ENCODE data around the gene HAP1. TPM values are rescaled to one million over a fixed set of nuclear protein-coding genes. Genes with fewer than 3 reads are reported as not detected.

HAP1 gene, protein sequence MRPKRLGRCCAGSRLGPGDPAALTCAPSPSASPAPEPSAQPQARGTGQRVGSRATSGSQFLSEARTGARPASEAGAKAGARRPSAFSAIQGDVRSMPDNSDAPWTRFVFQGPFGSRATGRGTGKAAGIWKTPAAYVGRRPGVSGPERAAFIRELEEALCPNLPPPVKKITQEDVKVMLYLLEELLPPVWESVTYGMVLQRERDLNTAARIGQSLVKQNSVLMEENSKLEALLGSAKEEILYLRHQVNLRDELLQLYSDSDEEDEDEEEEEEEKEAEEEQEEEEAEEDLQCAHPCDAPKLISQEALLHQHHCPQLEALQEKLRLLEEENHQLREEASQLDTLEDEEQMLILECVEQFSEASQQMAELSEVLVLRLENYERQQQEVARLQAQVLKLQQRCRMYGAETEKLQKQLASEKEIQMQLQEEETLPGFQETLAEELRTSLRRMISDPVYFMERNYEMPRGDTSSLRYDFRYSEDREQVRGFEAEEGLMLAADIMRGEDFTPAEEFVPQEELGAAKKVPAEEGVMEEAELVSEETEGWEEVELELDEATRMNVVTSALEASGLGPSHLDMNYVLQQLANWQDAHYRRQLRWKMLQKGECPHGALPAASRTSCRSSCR
- total RNA-seq: under 0.01 TPM in 1 of 2 replicates, not detected in the other

DNA sequence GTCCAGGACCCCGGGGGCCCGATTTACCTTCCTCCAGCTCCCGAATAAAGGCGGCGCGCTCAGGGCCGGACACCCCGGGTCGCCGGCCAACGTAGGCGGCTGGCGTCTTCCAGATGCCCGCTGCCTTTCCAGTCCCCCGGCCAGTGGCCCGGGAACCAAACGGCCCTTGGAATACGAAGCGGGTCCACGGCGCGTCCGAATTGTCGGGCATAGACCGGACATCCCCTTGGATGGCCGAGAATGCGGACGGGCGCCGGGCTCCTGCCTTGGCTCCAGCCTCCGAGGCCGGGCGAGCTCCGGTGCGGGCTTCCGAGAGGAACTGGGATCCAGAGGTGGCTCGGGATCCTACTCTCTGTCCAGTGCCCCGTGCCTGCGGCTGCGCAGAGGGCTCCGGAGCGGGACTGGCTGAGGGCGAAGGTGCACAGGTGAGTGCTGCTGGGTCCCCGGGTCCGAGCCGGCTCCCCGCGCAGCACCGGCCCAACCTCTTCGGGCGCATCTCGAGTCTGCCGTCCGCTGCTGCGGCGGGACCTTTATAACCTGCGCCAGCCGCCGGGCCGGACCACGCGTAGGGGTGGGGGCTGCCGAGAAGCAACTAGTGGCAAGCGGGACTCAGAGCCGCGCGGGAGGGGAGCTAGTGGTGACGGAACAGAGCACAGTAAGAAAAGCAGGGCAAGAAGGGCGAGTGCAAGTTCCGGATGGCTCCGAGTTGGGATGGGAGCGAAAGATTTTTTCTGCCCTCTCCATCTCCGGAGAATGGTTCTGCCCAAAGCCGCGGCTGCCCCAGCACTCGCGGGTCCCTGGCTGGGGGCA, at the start of gene HAP1:
TSS of gene HAP1 (minus strand) at position 505 of the 810 bp plus-strand sequence. CDS start at position 496, 9 bp downstream.
- Histone ChIP-seq H3K4me1 (ENCODE audit: insufficient read depth, low read length) (peaks cover 7% of the 10 kb centered on the region), H3K27me3 (ENCODE audit: insufficient read depth, low read length) (peaks cover 64% of the 10 kb centered on the region)
- DNase-seq (ENCODE audit: insufficient read length, low spot score, missing footprints): peak; percentile 89

DNA sequence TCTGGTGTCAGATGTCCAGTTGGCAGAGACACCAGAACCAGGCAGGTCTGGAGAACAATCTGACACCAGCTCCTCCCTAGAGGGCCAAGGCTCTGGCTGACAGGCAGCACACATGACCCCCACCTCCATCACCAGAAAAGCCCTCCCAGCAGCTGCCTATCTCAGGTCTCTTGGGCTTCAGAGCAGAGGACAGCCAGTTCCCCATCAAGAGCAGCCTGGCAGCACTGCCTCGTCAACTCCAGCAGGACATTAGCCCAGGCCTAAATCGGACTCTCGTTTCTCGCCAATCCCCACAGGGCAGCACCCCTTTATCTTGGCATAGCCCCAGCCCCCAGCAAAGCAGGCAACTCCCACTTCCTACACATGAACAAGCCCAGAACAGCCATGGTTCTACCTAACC, 47.7 kb upstream of the HAP1 start:
- TF ChIP-seq, protein P1, sequence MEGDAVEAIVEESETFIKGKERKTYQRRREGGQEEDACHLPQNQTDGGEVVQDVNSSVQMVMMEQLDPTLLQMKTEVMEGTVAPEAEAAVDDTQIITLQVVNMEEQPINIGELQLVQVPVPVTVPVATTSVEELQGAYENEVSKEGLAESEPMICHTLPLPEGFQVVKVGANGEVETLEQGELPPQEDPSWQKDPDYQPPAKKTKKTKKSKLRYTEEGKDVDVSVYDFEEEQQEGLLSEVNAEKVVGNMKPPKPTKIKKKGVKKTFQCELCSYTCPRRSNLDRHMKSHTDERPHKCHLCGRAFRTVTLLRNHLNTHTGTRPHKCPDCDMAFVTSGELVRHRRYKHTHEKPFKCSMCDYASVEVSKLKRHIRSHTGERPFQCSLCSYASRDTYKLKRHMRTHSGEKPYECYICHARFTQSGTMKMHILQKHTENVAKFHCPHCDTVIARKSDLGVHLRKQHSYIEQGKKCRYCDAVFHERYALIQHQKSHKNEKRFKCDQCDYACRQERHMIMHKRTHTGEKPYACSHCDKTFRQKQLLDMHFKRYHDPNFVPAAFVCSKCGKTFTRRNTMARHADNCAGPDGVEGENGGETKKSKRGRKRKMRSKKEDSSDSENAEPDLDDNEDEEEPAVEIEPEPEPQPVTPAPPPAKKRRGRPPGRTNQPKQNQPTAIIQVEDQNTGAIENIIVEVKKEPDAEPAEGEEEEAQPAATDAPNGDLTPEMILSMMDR (IDR thresholded peaks at IDR 0.05; ENCODE audit: extremely low read depth, low read depth, low read length): no peak
- peaks cover 20% of the 10 kb centered on the region for H3K4me1 ChIP-seq (ENCODE audit: insufficient read depth, low read length)
- H3K36me3 ChIP-seq (ENCODE audit: insufficient read depth, low read length): no peaks in the 10 kb centered on the region
- no peaks in the 10 kb centered on the region for H3K79me2 ChIP-seq (ENCODE audit: insufficient read depth, low read length)
- H4K20me1 ChIP-seq (ENCODE audit: insufficient read depth, low read length): peaks cover 2% of the 10 kb centered on the region
- no peak overlapping the region for H2AFZ ChIP-seq (ENCODE audit: low read length)
- no peak overlapping the region for H3K27ac ChIP-seq (ENCODE audit: low read depth, low read length)
- no peak overlapping the region for H3K4me3 ChIP-seq (ENCODE audit: insufficient read depth, low read length)
- peaks cover 10% of the 10 kb centered on the region for H3K27me3 ChIP-seq (ENCODE audit: insufficient read depth, low read length)
- no peaks in the 10 kb centered on the region for H3K9me3 ChIP-seq (ENCODE audit: low read depth, low read length)
- no peak overlapping the region for H3K4me2 ChIP-seq (ENCODE audit: insufficient read depth, low read length)
- DNase-seq (ENCODE audit: insufficient read length, low spot score, missing footprints): peak; percentile 66

More for the DNA sequence above, at the start of gene HAP1:
- no peaks in the 10 kb centered on the region for H3K9me3 ChIP-seq (ENCODE audit: low read depth, low read length)
- TF ChIP-seq, protein P1 (IDR thresholded peaks at IDR 0.05; ENCODE audit: extremely low read depth, low read depth, low read length): no peak
- no peaks in the 10 kb centered on the region for H4K20me1 ChIP-seq (ENCODE audit: insufficient read depth, low read length)
- no peaks in the 10 kb centered on the region for H3K79me2 ChIP-seq (ENCODE audit: insufficient read depth, low read length)
- peak within 1 kb of the TSS; percentile 53 for H3K4me3 ChIP-seq (ENCODE audit: insufficient read depth, low read length)
- peak within 1 kb of the TSS; percentile 51 for H2AFZ ChIP-seq (ENCODE audit: low read length)
- no peaks in the 10 kb centered on the region for H3K36me3 ChIP-seq (ENCODE audit: insufficient read depth, low read length)
- peak within 1 kb of the TSS; percentile 59 for H3K4me2 ChIP-seq (ENCODE audit: insufficient read depth, low read length)
- H3K27ac ChIP-seq (ENCODE audit: low read depth, low read length): no peak within 1 kb of the TSS

DNA sequence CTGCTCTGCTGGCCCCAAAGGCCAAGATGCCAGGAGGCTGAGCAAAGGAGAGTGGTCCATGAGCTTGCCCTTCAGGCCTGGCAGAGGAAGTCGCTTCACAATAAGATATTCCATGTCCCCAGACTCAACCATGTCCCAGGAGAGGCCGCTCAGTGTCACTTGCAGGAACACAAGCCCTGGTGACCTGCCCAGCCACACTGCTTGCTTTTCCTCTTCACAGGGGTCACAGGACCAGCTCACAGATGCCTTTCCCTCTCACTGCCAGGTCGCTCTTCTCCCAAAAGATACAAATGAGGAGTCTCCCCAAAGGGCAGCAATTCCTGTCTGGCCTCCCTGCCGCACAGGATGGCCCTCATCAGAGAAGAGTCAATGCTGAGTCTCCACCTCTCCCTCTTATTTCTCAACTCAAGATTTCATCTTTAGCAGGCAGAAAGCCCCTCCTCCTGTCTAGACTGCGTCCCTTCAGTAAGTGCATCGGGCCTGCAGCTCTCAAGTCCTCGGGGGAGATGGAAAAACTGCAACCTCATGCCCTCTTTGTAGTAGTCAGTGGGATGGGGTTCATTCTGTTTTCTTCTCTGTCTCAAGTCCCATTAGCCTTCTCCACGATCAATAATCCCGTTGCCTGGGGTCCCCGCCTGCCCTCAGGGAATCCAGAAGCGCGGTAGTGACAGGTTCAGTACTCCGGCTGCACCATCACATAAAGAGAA, 47.1 kb upstream of the HAP1 start:
- Histone ChIP-seq H3K4me2 (ENCODE audit: insufficient read depth, low read length) (no peak overlapping the region), H3K36me3 (ENCODE audit: insufficient read depth, low read length) (no peaks in the 10 kb centered on the region), H3K27ac (ENCODE audit: low read depth, low read length) (no peak overlapping the region), H3K4me1 (ENCODE audit: insufficient read depth, low read length) (peaks cover 23% of the 10 kb centered on the region), H4K20me1 (ENCODE audit: insufficient read depth, low read length) (peaks cover 4% of the 10 kb centered on the region), H3K4me3 (ENCODE audit: insufficient read depth, low read length) (no peak overlapping the region), H3K27me3 (ENCODE audit: insufficient read depth, low read length) (peaks cover 10% of the 10 kb centered on the region), H3K9me3 (ENCODE audit: low read depth, low read length) (no peaks in the 10 kb centered on the region), H2AFZ (ENCODE audit: low read length) (no peak overlapping the region), H3K79me2 (ENCODE audit: insufficient read depth, low read length) (no peaks in the 10 kb centered on the region)
- TF ChIP-seq, protein P1 (IDR thresholded peaks at IDR 0.05; ENCODE audit: extremely low read depth, low read depth, low read length): no peak
- DNase-seq (ENCODE audit: insufficient read length, low spot score, missing footprints): peak; percentile 41
